Left kidney (tissue), 8 donors: ENCODE measurements around the gene GABRR1. TPM values are rescaled to one million over a fixed set of nuclear protein-coding genes. Genes with fewer than 3 reads are reported as not detected.
"Not testable (repeated sequence)": the region's sequence is repeated elsewhere in the genome, so short reads cannot be mapped to it uniquely, and the experiment has no call there.

Source experiments
- DNase-seq: peaks from one replicate; pipeline ENCODE4 v3.0.0-alpha.2; 2013
- long read RNA-seq, 8 donors: transcript quantifications; one replicate each; lab custom pipeline, GENCODE V29; 2026
- polyA plus RNA-seq: library from polyadenylated mRNA; unstranded; fragments of 120-200 nt; gene quantifications from one replicate; pipeline ENCODE4 v1.2.1, GENCODE V29; 2013; ENCODE audit not compliant: insufficient read length

The GABRR1 gene
- 1.2 TPM for polyA plus RNA-seq
- long read RNA-seq, donor 1 = 0 reads
- long read RNA-seq, donor 2, partial matches to known transcripts = 0 of 1 reads
- long read RNA-seq, donor 2, other reads (novel, unspliced or antisense) = 0 of 1 reads
- long read RNA-seq, donor 3 = 0 reads
- long read RNA-seq, donor 4 = 0 reads
- long read RNA-seq, donor 5, partial matches to known transcripts = 0 of 2 reads
- long read RNA-seq, donor 5, other reads (novel, unspliced or antisense) = 0 of 2 reads
- long read RNA-seq, donor 6 = 0 reads
- long read RNA-seq, donor 7, partial matches to known transcripts = 0 of 1 reads
- long read RNA-seq, donor 7, other reads (novel, unspliced or antisense) = 0 of 1 reads
- long read RNA-seq, donor 8, partial matches to known transcripts = 0 of 1 reads
- long read RNA-seq, donor 8, other reads (novel, unspliced or antisense) = 0 of 1 reads

- peak; percentile 27 for DNase-seq
Measured at GRCh38 chr6:89217299-89217910, at the start of gene GABRR1. Gene GABRR1 (minus strand): TSS chr6:89217358. CDS start chr6:89217322, 36 bp downstream.

- no peak for DNase-seq
Measured at GRCh38 chr6:89264296-89264695, 47.1 kb upstream of the GABRR1 start.

- no peak for DNase-seq
Measured at GRCh38 chr6:89260832-89261231, 43.7 kb upstream of the GABRR1 start.

- DNase-seq = no peak
Measured at GRCh38 chr6:89260310-89260709, 43.2 kb upstream of the GABRR1 start.

GRCh38 chr6:89258912-89259311 lies 41.8 kb upstream of the GABRR1 start:
- no peak for DNase-seq

GRCh38 chr6:89257781-89258180 lies 40.6 kb upstream of the GABRR1 start:
- no peak for DNase-seq

- no peak for DNase-seq
Measured at GRCh38 chr6:89257346-89257745, 40.2 kb upstream of the GABRR1 start.

- no peak for DNase-seq
Measured at GRCh38 chr6:89255417-89255816, 38.3 kb upstream of the GABRR1 start.

- no peak for DNase-seq
Measured at GRCh38 chr6:89254569-89254968, 37.4 kb upstream of the GABRR1 start.

- no peak for DNase-seq
Measured at GRCh38 chr6:89252907-89253306, 35.7 kb upstream of the GABRR1 start.

- DNase-seq = no peak
Measured at GRCh38 chr6:89251976-89252375, 34.8 kb upstream of the GABRR1 start.

- DNase-seq = no peak
Measured at GRCh38 chr6:89251170-89251569, 34.0 kb upstream of the GABRR1 start.

- no peak for DNase-seq
Measured at GRCh38 chr6:89250239-89250638, 33.1 kb upstream of the GABRR1 start.

- DNase-seq = no peak
Measured at GRCh38 chr6:89244241-89244985, 27.3 kb upstream of the GABRR1 start.

- DNase-seq = no peak
Measured at GRCh38 chr6:89243331-89243629, 26.1 kb upstream of the GABRR1 start.

- peak; percentile 56 for DNase-seq
Measured at GRCh38 chr6:89242574-89243330, 25.6 kb upstream of the GABRR1 start.

- no peak for DNase-seq
Measured at GRCh38 chr6:89239338-89239737, 22.2 kb upstream of the GABRR1 start.

GRCh38 chr6:89237158-89237557 lies 20.0 kb upstream of the GABRR1 start:
- DNase-seq = no peak

GRCh38 chr6:89233605-89234004 lies 16.4 kb upstream of the GABRR1 start:
- DNase-seq = not testable (repeated sequence)

GRCh38 chr6:89222712-89223039 lies 5.5 kb upstream of the GABRR1 start:
- DNase-seq = no peak

- no peak for DNase-seq
Measured at GRCh38 chr6:89221971-89222711, 5.0 kb upstream of the GABRR1 start.

- no peak for DNase-seq
Measured at GRCh38 chr6:89221129-89221528, 4.0 kb upstream of the GABRR1 start.
